Liver (tissue), 3 donors: ENCODE measurements around the gene ZCCHC14.

ENCODE experiments used
- EGR1 ChIP-seq, 2 donors: IDR thresholded peaks; 2 replicates each; pipeline ENCODE4 v1.6.1; 2016 to 2018; ENCODE audit warnings: antibody characterized with exemption in 2 of 2, low read depth in 2 of 2
- JUND ChIP-seq, 2 donors: IDR thresholded peaks; 2 replicates each; pipeline ENCODE4 v1.6.1; 2016; ENCODE audit warnings: antibody characterized with exemption in 2 of 2
- MAX ChIP-seq: IDR thresholded peaks from 2 replicates; pipeline ENCODE4 v1.6.1; 2016; ENCODE audit warnings: antibody characterized with exemption
- REST ChIP-seq: IDR thresholded peaks from 2 replicates; pipeline ENCODE4 v1.6.1; 2016; ENCODE audit warnings: antibody characterized with exemption, mild to moderate bottlenecking
- SP1 ChIP-seq: IDR thresholded peaks from 2 replicates; pipeline ENCODE4 v1.6.1; 2018; ENCODE audit warnings: antibody characterized with exemption, mild to moderate bottlenecking
- TAF1 ChIP-seq: conservative IDR thresholded peaks from 2 replicates; pipeline ENCODE4 v1.6.1; 2016; ENCODE audit warnings: antibody characterized with exemption, mild to moderate bottlenecking
- TF ChIP-seq, protein P1 (sequence below): fragments of 150-350 bp; IDR thresholded peaks from 2 replicates; pipeline ENCODE4 v1.5.1; 2017; ENCODE audit warnings: improper control_type of control experiment, low read depth, low read length; ENCODE audit not compliant: missing input control
- TF ChIP-seq, protein P2 (sequence below): IDR thresholded peaks from 2 replicates; pipeline ENCODE4 v1.6.1; 2016; ENCODE audit warnings: antibody characterized with exemption
- donor health status: healthy.
- donor health status: healthy.

DNA sequence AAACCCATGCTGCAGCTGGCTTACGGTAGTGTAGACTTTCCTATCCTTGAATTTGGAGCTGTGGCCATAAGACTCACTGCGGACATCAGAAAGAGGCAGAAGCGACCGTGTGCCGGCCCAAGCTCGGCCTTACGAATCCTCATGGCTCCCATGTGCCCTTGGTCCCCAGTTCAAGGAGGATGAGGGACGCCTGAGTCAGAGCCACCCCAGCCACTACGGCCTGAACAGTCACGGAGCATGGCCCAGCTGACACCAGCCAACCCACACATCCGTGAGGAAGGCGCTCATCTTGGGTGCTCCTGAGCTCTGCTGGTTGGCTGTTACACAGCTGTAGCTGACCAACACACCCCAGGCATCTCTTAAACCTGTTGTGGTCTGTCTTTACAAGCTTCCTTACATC lies 44.0 kb downstream of the ZCCHC14 start:
- TF ChIP-seq, protein P1, sequence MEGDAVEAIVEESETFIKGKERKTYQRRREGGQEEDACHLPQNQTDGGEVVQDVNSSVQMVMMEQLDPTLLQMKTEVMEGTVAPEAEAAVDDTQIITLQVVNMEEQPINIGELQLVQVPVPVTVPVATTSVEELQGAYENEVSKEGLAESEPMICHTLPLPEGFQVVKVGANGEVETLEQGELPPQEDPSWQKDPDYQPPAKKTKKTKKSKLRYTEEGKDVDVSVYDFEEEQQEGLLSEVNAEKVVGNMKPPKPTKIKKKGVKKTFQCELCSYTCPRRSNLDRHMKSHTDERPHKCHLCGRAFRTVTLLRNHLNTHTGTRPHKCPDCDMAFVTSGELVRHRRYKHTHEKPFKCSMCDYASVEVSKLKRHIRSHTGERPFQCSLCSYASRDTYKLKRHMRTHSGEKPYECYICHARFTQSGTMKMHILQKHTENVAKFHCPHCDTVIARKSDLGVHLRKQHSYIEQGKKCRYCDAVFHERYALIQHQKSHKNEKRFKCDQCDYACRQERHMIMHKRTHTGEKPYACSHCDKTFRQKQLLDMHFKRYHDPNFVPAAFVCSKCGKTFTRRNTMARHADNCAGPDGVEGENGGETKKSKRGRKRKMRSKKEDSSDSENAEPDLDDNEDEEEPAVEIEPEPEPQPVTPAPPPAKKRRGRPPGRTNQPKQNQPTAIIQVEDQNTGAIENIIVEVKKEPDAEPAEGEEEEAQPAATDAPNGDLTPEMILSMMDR, result no peak
- TF ChIP-seq JUND (IDR thresholded peaks at IDR 0.05) (no peak), SP1 (no peak), MAX (no peak), REST (no peak), TAF1 (no peak), EGR1 (IDR thresholded peaks at IDR 0.05; ENCODE audit: low read depth in 2 of 2) (no peak)
- TF ChIP-seq, protein P2, sequence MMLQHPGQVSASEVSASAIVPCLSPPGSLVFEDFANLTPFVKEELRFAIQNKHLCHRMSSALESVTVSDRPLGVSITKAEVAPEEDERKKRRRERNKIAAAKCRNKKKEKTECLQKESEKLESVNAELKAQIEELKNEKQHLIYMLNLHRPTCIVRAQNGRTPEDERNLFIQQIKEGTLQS, result no peak
